Measurements from ENCODE around the gene SIGLEC7. TPM values are rescaled to one million over a fixed set of nuclear protein-coding genes. Genes with fewer than 3 reads are reported as not detected.

SIGLEC7 gene
- total RNA-seq, 1 donor from 2014 or later: 4.8 TPM

GRCh38 chr19:51119101-51119500 is 23.0 kb upstream of the SIGLEC7 start:
- TF ChIP-seq, protein P1, sequence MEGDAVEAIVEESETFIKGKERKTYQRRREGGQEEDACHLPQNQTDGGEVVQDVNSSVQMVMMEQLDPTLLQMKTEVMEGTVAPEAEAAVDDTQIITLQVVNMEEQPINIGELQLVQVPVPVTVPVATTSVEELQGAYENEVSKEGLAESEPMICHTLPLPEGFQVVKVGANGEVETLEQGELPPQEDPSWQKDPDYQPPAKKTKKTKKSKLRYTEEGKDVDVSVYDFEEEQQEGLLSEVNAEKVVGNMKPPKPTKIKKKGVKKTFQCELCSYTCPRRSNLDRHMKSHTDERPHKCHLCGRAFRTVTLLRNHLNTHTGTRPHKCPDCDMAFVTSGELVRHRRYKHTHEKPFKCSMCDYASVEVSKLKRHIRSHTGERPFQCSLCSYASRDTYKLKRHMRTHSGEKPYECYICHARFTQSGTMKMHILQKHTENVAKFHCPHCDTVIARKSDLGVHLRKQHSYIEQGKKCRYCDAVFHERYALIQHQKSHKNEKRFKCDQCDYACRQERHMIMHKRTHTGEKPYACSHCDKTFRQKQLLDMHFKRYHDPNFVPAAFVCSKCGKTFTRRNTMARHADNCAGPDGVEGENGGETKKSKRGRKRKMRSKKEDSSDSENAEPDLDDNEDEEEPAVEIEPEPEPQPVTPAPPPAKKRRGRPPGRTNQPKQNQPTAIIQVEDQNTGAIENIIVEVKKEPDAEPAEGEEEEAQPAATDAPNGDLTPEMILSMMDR (IDR thresholded peaks at IDR 0.05): no peak
- DNase-seq (ENCODE audit: low spot score in 2 of 2): no peak
- H3K27ac ChIP-seq: no peak overlapping the region
- no peak overlapping the region for H3K4me3 ChIP-seq
- no peaks in the 10 kb centered on the region for H3K36me3 ChIP-seq
- no peaks in the 10 kb centered on the region for H3K27me3 ChIP-seq
- H3K4me1 ChIP-seq: no peaks in the 10 kb centered on the region
- intact Hi-C loops (cut with DNase I): no loop called here
- no peaks in the 10 kb centered on the region for H3K9me3 ChIP-seq

DNA sequence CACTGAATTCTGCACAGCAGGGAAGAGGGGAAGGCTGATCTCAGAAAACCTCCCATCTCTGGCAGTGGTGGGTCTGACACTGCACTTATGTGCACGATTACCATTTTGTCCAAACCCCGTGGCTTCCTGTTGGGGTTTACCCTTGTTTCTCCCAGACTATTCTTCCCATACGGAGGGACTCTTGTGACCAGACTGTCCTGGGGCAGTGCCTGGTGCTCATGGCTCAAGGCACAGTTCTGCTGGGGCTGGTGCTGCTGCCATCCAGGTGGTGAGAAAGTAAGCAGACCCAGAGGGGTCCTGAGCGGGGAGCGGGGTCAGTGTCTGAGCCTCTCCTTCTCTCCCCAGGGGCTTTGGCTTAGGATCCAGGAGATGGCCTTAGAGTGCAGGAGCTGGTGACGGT is 22.5 kb upstream of the SIGLEC7 start:
- H3K27ac ChIP-seq: no peak overlapping the region
- DNase-seq (ENCODE audit: low spot score in 2 of 2): no peak

DNA sequence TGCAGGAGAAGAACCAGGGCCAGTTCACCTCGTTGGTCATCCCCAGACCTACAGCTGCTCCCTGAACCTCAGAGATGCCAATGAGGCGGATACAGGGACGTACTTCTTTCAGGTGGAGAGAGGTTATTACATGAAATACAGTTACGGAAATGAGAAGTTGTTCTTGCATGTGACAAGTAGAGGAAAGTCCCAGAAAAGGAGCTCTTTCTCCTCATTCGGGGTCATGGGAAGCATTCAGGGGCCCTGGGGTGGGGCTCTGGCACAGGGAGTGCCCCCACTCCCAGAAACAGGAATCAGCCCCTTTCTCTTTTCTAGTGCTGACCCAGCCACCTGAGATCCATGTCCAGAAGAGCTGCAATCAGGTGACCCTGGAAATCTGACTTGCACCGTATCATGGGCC is 21.9 kb upstream of the SIGLEC7 start:
- Histone ChIP-seq H3K9me3 (no peaks in the 10 kb centered on the region), H3K4me3 (no peak overlapping the region), H3K36me3 (no peaks in the 10 kb centered on the region), H3K27me3 (no peaks in the 10 kb centered on the region), H3K4me1 (no peaks in the 10 kb centered on the region), H3K27ac (no peak overlapping the region)
- TF ChIP-seq, protein P1 (IDR thresholded peaks at IDR 0.05): no peak
- intact Hi-C loops (cut with DNase I): no loop called here
- no peak for DNase-seq (ENCODE audit: low spot score in 2 of 2)

More for the DNA sequence above, 22.5 kb upstream of the SIGLEC7 start:
- intact Hi-C loops (cut with DNase I): no loop called here
- H3K36me3 ChIP-seq: no peaks in the 10 kb centered on the region
- H3K27me3 ChIP-seq: no peaks in the 10 kb centered on the region
- no peaks in the 10 kb centered on the region for H3K9me3 ChIP-seq
- H3K4me3 ChIP-seq: no peak overlapping the region
- TF ChIP-seq, protein P1 (IDR thresholded peaks at IDR 0.05): no peak
- no peaks in the 10 kb centered on the region for H3K4me1 ChIP-seq

DNA sequence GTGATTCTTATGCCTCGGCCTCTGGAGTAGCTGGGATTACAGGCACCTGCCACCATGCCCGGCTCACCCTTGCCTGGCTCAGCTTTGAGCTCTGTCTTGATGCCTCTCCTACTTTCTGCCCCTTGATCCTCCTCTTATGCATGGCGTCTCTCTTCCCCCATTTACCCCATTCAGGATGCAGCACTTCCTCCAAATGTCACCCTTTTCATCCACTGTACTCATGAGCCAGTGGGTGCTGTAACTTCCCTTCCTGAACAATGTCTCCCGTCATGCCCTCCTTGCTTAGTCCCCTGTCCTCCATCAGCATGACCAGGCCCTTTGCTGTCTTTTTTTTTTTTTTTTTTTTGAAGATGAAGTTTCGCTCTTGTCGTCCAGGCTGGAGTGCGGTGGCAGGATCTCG is 20.8 kb upstream of the SIGLEC7 start:
- Histone ChIP-seq H3K27ac (no peak overlapping the region), H3K36me3 (no peaks in the 10 kb centered on the region), H3K4me1 (no peaks in the 10 kb centered on the region), H3K4me3 (no peak overlapping the region), H3K27me3 (no peaks in the 10 kb centered on the region), H3K9me3 (no peaks in the 10 kb centered on the region)
- no peak for DNase-seq (ENCODE audit: low spot score in 2 of 2)
- intact Hi-C loops (cut with DNase I): no loop called here
- TF ChIP-seq, protein P1 (IDR thresholded peaks at IDR 0.05): no peak

DNA sequence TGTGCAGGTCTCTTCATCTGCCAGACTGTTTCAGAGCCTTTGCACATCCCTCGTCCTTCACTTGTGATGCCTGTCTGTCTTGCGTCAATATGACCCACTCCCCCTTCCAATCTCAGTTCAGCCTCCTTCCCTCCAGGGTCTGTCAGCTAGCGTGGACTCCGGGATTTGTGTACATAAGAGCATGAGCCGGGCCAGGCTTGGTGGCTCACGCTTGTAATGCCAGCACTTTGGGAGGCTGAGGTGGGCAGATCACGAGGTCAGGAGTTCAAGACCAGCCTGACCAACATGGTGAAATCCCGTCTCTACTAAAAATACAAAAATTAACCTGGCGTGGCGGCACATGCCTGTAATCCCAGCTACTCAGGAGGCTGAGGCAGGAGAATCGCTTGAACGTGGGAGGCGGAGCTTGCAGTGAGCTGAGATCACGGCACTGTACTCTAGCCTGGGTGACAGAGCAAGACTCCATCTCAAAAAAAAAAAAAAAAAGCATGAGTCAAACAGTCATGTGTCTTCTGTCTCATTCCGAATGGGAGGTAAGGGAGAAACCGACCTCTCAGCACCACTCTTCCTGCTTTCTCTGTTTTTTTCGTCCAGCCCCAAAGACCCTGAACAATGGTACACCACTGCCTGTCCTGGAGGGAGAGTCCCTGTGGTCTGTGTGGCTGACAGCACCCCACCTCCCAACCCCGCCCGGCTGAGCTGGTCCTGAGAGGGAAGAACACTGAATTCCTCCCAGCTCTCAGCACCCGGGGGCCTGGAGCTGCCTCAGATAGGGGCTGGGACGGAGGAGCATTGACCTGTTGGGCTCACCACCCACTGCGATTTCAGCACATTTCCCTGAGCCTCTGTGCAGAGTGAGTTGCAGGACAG is 19.8 kb upstream of the SIGLEC7 start:
- Histone ChIP-seq H3K27me3 (no peaks in the 10 kb centered on the region), H3K4me3 (no peak overlapping the region), H3K36me3 (no peaks in the 10 kb centered on the region), H3K27ac (peak overlapping the region in 1 of 2 donors; percentile 6), H3K9me3 (no peaks in the 10 kb centered on the region), H3K4me1 (no peaks in the 10 kb centered on the region)
- no peak for DNase-seq (ENCODE audit: low spot score in 2 of 2)
- TF ChIP-seq, protein P1 (IDR thresholded peaks at IDR 0.05): no peak
- intact Hi-C loops (cut with DNase I): no loop called here

Measured in ascending aorta (tissue), 2 donors.